Measurements from ENCODE around the gene RPS25. TPM values are rescaled to one million over a fixed set of nuclear protein-coding genes. Genes with fewer than 3 reads are reported as not detected.

Gene RPS25
- total RNA-seq, 1 experiment from 2014 or later = 1,450 TPM

DNA sequence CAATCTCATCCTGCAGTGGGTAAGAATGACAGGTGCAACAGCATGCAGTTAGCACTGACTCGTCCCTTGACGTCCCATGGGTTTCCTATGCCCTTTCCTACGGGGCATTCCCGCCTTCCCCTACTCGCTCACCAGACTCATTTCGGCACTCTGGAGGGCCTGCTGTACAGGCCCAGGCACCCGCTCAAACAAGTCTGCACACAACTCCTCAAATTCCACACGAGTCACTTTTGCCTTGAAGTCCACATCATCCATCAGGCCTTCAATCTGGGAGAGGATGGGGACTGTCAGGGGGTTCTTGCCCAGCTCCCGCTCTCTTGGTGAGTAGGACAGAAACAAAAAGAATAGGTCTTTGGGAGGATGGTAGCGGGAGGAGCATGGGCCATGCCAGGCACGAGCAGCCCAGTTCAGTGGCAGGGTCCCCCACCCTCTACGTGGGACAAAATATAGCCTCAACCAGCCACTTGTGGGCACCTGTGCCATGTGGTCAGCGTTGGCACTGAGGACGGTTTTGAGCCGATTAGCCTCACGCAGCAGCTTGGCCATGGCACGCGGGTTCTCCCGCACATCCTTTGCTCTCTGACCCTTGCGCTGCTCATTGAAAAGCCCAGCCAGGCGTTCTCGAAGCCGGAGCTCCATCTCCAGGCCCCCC is 34.1 kb upstream of the RPS25 start:
- peaks cover 78 to 89% (median 83%) of the 10 kb centered on the region in 3 experiments for H3K36me3 Mint-ChIP-seq (ENCODE audit: insufficient read depth in 1 of 3, low read depth in 3 of 3)
- Histone ChIP-seq H3K27ac (ENCODE audit: insufficient read length, low read depth, low read length) (no peak overlapping the region), H2BK15ac (ENCODE audit: low read depth, low read length) (no peak overlapping the region), H4K8ac (replicated peaks; ENCODE audit: insufficient read length, low read depth, low read length) (no peak overlapping the region), H3K18ac (ENCODE audit: insufficient read length, low read depth, low read length) (no peak overlapping the region), H2AFZ (ENCODE audit: low read length) (no peak overlapping the region), H4K20me1 (ENCODE audit: control insufficient read depth, insufficient read depth, insufficient read length) (no peaks in the 10 kb centered on the region), H3K9me3 (ENCODE audit: control insufficient read depth, low read depth, low read length) (no peaks in the 10 kb centered on the region), H3K4me2 (ENCODE audit: insufficient read depth, insufficient read length, low read length) (no peak overlapping the region), H2BK5ac (ENCODE audit: insufficient read length, low read length) (no peak overlapping the region), H2BK20ac (ENCODE audit: low read depth, low read length, poor library complexity, severe bottlenecking) (no peak overlapping the region), H3K14ac (ENCODE audit: insufficient read depth, low read length) (no peak overlapping the region), H3K23ac (ENCODE audit: insufficient read length, low read depth, low read length) (no peak overlapping the region), H2BK120ac (ENCODE audit: low read depth, low read length, poor library complexity, severe bottlenecking) (no peak overlapping the region), H3K79me2 (ENCODE audit: insufficient read depth, low read length) (peaks cover 10% of the 10 kb centered on the region), H2BK12ac (ENCODE audit: insufficient read length, low read depth, low read length) (no peak overlapping the region), H3K79me1 (ENCODE audit: insufficient read depth, low read depth, low read length, poor library complexity, severe bottlenecking) (peaks cover 13% of the 10 kb centered on the region), H3K4me1 (ENCODE audit: insufficient read depth, low read length) (no peaks in the 10 kb centered on the region; the same call in 1 of the 2 replicates), H4K91ac (ENCODE audit: insufficient read length, low read depth, low read length) (no peak overlapping the region), H4K5ac (ENCODE audit: insufficient read length, low read depth, low read length) (no peak overlapping the region), H3K4ac (ENCODE audit: low read depth, low read length) (no peak overlapping the region), H2AK5ac (ENCODE audit: insufficient read length, low read length) (no peak overlapping the region), H3K23me2 (ENCODE audit: insufficient read length, low read depth, low read length, poor library complexity, severe bottlenecking) (peaks cover 6% of the 10 kb centered on the region), H3K56ac (ENCODE audit: insufficient read length, low read depth, low read length) (no peak overlapping the region), H3T11ph (ENCODE audit: low read length) (no peak overlapping the region), H3K9ac (ENCODE audit: extremely low read depth, insufficient read length, low read length) (no peak overlapping the region), H3K27me3 (ENCODE audit: insufficient read depth, low read length) (0 out of 2 replicates have a peak, but pooled peaks cover 3% of the 10 kb centered on the region)
- TF ChIP-seq, protein P1, sequence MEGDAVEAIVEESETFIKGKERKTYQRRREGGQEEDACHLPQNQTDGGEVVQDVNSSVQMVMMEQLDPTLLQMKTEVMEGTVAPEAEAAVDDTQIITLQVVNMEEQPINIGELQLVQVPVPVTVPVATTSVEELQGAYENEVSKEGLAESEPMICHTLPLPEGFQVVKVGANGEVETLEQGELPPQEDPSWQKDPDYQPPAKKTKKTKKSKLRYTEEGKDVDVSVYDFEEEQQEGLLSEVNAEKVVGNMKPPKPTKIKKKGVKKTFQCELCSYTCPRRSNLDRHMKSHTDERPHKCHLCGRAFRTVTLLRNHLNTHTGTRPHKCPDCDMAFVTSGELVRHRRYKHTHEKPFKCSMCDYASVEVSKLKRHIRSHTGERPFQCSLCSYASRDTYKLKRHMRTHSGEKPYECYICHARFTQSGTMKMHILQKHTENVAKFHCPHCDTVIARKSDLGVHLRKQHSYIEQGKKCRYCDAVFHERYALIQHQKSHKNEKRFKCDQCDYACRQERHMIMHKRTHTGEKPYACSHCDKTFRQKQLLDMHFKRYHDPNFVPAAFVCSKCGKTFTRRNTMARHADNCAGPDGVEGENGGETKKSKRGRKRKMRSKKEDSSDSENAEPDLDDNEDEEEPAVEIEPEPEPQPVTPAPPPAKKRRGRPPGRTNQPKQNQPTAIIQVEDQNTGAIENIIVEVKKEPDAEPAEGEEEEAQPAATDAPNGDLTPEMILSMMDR (conservative IDR thresholded peaks at IDR 0.05) = no peak
- H3K9me3 Mint-ChIP-seq = no peaks in the 10 kb centered on the region
- no peak overlapping the region for H3K27ac Mint-ChIP-seq
- H3K27me3 Mint-ChIP-seq (ENCODE audit: low read depth) = no peaks in the 10 kb centered on the region
- WGBS (ENCODE audit: extremely low coverage, insufficient read length, low lambda C conversion rate) = no CpG with 5 or more reads among the region's 23 CpGs
- H3K4me1 Mint-ChIP-seq = peaks cover 8 to 12% of the 10 kb centered on the region in 2 experiments
- no peak for DNase-seq
- peak overlapping the region in 1 of 2 experiments; percentile 24; a peak in 1 of 5 replicates for H3K4me3 Mint-ChIP-seq
